Neural progenitor cell (in vitro differentiated cells): ENCODE results near the gene GAS1.

Experiments
- CTCF ChIP-seq: fragments of 200-600 bp; sonication (generic); IDR thresholded peaks from 2 replicates; pipeline ENCODE4 v1.5.1; 2017; ENCODE audit warnings: antibody characterized with exemption, mild to moderate bottlenecking
- EZH2 ChIP-seq: fragments of 200-600 bp; sonication (generic); IDR thresholded peaks from 2 replicates; pipeline ENCODE4 v1.6.1; 2017; ENCODE audit warnings: antibody characterized with exemption, mild to moderate bottlenecking, moderate library complexity
- EZH2phosphoT487 ChIP-seq: fragments of 200-600 bp; sonication (generic); IDR thresholded peaks from 2 replicates; pipeline ENCODE4 v1.6.1; 2017; ENCODE audit warnings: antibody characterized with exemption

GRCh38 chr9:86983249-86983619 is 35.9 kb upstream of the GAS1 start:
- no peak for TF ChIP-seq CTCF
- TF ChIP-seq EZH2phosphoT487 = no peak
- TF ChIP-seq EZH2 = no peak
